ENCODE results near the gene GFRA1. TPM values are rescaled to one million over a fixed set of nuclear protein-coding genes. Genes with fewer than 3 reads are reported as not detected.

Gene GFRA1
- total and polyA plus RNA-seq, 2 of the 8 experiments (the other 6 are each of a cell fraction or from before 2014, with no cell fraction given): 1.1 to 2.0 TPM

DNA sequence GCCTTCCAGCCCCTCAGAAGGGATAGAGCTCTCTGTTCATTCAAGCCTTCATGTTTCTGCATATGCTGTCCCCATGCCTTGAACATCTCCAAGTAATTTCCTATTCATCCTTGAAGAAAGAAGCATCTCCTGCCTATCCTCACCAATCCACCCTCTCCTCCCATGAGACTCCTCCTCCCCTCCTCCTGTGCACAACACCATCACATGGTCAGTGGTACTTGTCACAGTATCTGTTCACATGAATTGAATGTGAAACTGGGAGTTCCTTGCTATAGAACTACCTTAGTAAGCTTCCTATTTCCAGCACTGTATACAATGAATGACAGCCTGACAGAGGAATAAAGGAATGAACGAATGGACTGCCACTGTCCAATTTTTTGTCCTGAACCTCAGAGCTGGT, 115.5 kb downstream of the GFRA1 start (continued):
- TF ChIP-seq EZH2 (IDR thresholded peaks at IDR 0.05; ENCODE audit: low read depth, low read length, severe bottlenecking): no peak
- no peak for TF ChIP-seq HDAC6 (IDR thresholded peaks at IDR 0.05; ENCODE audit: low read depth, low read length)
- TF ChIP-seq POLR2A (IDR thresholded peaks at IDR 0.05; ENCODE audit: control extremely low read depth in 1 of 2, low read depth in 2 of 2, low read length in 2 of 2): no peak
